Measurements from ENCODE around the gene ESF1.
"Not testable (repeated sequence)": the region's sequence is repeated elsewhere in the genome, so short reads cannot be mapped to it uniquely, and the experiment has no call there.

ESF1 gene

DNA sequence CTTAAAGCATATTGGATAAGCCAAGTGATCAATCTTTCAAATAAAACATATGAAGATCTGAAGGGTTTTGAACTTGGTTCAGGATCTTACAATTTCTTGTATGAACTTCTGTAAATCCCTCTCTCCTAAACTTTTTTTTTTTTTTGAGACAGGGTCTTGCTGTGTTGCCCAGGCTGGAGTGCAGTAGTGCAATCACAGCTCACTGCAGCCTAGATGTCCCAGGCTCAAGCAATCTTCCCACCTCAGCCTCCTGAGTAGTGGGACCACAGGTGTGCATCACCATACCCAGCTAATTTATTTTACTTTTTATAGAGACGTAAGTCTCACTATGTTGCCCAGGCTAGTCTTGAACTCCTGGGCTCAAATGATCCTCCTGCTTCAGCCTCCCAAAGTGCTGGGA lies 46.5 kb downstream of the ESF1 start:
- DNase-seq, result not testable (repeated sequence)

GRCh38 chr20:13736436-13737191 lies 48.1 kb downstream of the ESF1 start:
- peak; percentile 44 for DNase-seq

- no peak for DNase-seq
Measured at GRCh38 chr20:13735826-13736225, 48.9 kb downstream of the ESF1 start.

GRCh38 chr20:13723011-13723410 lies 61.7 kb downstream of the ESF1 start:
- no peak for DNase-seq

DNA sequence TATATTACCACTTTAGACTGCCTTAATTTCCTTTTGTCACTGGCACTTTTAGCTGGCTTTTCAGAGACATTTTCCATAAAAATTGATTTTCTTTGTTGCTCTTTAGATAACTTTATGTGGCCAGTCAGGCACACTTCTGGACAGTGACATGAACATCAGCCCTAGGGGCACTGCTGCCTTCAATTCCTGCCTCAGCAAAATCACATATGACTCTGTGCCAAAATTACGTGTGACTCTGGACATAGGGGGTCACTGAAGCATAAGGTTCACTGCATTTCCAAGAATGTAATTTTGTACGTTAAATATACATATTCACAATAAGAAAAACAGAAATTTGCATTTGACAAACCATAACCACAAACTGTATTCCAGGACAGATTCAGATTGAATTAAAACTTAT lies 66.5 kb downstream of the ESF1 start:
- no peak for DNase-seq

- DNase-seq, result no peak
Measured at GRCh38 chr20:13717631-13718044, 67.1 kb downstream of the ESF1 start.

DNA sequence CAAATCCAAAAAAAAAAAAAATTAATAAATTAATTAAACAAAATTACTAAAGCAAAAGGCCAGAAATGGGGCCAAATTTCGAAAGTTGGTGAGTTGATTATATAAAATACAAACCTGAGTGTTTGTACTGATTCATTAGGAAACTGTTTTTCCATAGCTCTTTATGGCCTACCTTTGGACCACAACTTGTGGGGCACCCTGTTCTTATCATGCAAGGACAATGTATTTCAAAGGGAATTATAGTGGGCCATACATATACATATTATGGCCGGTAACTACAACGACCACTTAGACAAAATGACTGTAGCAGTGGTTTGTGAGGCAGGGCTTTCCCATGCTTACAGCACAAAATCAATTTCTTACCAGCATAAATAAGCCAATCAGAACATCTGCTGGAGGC lies 69.5 kb downstream of the ESF1 start:
- DNase-seq, result no peak

DNA sequence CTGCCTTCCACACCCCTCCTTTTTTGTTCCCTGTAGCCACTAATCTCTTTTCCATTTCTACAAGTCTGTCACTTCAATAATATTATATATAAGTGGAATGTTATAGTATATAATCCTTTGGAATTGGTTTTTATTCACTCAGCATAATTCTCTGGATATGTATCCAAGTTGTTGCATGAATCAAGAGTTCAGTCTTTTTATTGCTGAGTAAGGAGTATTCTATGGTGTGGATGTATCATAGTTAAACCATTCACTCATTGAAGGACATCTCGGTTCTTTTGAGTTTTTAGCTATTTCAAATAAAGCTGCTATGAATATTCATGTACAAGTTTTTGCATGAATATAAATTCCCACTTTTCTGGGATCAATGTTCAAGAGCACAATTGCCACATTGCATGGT lies 76.5 kb downstream of the ESF1 start:
- DNase-seq, result no peak

DNA sequence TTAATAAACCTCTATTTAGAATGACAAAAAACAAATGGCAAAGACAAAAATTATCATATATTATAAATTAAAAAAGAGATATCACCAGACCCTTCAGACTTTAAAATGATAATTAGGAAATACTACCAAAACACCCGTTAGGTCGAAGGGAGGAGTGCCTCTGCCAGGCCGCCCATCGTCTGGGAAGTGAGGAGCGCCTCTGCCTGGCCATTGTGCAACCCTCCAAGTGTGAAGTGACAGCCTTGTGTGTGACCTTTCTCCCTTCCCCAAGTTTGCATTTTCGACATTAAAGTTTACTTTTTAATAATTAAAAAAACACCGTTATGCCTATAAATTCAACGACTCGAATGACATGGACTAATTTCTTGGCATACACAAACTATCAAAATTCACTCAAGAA lies 81.5 kb downstream of the ESF1 start:
- DNase-seq, result no peak

GRCh38 chr20:13701486-13701885 lies 83.2 kb downstream of the ESF1 start:
- no peak for DNase-seq

DNA sequence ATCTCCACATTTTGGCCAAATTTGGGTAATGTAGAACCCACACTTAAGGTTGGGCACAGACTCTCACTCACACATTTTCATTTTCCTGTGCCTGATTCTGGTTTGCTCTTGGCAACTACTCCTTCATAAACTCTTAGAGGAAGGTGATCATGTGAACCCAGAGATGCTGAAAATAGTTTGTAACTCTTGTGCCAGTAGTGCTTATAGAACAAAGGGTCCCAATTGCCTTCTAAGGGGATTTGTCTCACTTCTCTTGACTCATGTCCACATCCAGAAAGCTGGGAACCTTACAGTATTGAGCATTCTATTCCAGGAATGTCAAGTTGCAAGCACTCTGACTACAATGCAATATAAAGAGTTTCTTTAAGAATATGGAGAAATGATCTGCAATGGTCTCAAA lies 84.0 kb downstream of the ESF1 start:
- no peak for DNase-seq

- no peak for DNase-seq
Measured at GRCh38 chr20:13694420-13695150, 90.1 kb downstream of the ESF1 start.

DNA sequence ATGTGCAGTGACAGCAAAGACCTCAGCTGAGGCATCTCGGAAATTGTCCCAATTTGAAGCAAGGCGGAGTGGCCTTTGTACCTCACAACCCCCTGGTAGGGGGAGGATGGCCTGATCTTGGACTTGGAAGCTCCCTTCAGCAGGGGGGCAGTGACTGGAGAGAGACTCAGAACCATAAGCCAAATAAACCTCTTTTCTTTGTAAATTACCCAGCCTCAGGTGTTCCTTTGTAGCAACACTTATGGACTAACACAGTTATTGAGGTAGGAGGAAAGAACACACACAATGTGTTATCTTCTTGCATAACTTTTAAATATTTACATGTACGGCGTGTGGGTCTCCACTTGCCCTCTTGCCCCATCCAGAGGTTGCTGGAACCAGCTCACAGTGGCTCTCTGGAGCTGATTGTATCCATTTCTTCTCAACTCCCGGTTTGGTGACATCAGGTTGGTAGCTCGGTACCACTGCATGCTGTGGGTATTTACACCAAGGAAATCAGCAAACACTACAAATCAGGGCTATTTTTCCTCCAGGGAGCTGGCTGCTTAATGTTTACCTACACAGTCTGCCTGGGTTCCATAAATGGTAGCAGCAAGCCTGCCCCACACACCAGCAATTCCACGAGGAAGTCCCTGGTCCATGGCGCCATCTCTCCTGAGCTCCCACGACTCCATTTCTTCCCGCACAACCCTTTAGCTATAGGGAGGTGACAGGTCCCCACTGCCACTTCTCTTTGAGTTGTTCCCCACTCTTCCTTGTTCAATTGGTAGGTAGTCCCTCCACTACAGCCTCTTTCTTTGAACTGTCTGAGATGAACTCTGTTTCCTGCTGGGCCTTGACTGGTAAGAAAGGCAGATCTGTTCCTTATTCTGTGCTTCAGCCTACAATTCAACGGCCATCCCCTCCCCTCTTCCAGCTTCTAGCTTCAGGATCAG lies 91.7 kb downstream of the ESF1 start:
- DNase-seq, result no peak

DNA sequence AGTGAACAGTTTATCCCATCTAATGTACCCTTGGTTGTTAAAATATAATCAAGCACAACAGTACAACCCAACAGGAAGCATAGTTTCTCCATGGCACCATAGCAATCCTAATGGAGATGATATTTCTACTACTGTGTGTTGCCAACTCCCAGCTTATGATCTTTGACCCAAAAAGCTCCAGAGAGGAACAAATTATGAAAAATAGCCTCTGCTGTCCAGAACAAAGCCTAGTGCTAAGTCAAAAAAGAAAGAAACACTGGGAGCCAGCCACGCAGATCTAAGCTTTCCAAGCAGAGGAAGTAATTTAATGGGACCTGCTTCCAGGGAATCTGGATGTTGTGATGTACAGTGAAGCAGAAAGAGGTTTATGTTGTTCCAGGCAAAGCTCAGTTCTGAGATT lies 93.8 kb downstream of the ESF1 start:
- no peak for DNase-seq

GRCh38 chr20:13687815-13688214 lies 96.9 kb downstream of the ESF1 start:
- no peak for DNase-seq

GRCh38 chr20:13685623-13686022 lies 99.1 kb downstream of the ESF1 start:
- DNase-seq, result no peak

- no peak for DNase-seq
Measured at GRCh38 chr20:13684566-13685222, 100.0 kb downstream of the ESF1 start.

GRCh38 chr20:13683833-13684232 lies 100.9 kb downstream of the ESF1 start:
- DNase-seq, result no peak

DNA sequence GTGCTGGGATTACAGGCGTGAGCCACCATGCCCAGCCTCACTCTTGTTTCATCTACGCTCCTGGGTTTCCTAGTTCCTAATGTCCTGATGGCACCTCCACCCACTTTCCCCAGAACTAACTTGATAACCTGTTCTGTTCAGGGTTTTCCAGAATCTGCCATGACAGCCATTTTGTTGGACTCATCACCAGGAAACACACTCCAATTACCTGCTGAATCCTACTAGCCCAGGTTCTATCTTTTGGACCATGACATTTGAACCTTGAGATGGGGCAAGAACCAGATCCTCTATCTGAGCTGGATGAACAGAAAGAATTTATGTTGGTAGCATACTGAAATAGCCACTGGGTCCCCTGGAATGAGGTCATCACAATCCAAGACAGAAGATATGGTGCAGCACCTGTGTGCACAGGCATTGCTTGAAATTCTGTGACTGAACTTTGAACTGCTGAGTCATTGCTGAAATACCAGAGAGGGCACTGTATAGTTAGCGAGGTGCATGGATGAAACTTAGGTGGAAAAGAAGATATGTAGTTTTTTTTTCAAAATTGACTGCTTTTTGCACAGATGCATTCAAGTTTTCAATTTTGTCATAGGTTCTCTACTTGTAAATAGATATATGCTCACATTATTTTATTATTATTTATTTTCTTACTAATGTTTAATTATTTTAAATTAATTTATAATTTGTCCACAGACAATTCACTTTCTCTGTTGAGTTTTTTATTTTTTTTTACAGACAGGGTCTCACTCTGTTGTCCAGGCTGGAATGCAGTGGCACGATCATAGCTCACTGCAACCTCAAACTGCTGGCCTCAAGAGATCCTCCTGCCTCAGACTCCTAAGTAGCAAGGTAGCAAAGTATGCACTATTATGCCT lies 103.2 kb downstream of the ESF1 start:
- no peak for DNase-seq

GRCh38 chr20:13678944-13679343 lies 105.8 kb downstream of the ESF1 start:
- no peak for DNase-seq

GRCh38 chr20:13677241-13677640 lies 107.5 kb downstream of the ESF1 start:
- DNase-seq, result no peak

- no peak for DNase-seq
Measured at GRCh38 chr20:13676682-13677081, 108.0 kb downstream of the ESF1 start.
